NCI-H2081 treated with DMSO at 0.1 percent for 48 hours (cell line): Measurements from ENCODE around the gene FRMD4A.

Experiments used
- DNase-seq: peaks from one replicate; lab custom pipeline; 2025; lab: John Stamatoyannopoulos, UW

Gene FRMD4A

GRCh38 chr10:13743101-13743693 is 587.5 kb downstream of the FRMD4A start:
- no peak for DNase-seq

GRCh38 chr10:13741438-13741837 is 589.3 kb downstream of the FRMD4A start:
- DNase-seq = no peak

- no peak for DNase-seq
Observed at GRCh38 chr10:13740461-13740860, 590.3 kb downstream of the FRMD4A start.

- DNase-seq = no peak
Observed at GRCh38 chr10:13739183-13739582, 591.5 kb downstream of the FRMD4A start.

GRCh38 chr10:13736506-13736905 is 594.2 kb downstream of the FRMD4A start:
- no peak for DNase-seq

GRCh38 chr10:13734151-13734550 is 596.6 kb downstream of the FRMD4A start:
- DNase-seq = no peak

- no peak for DNase-seq
Observed at GRCh38 chr10:13733071-13733470, 597.7 kb downstream of the FRMD4A start.

GRCh38 chr10:13732465-13732881 is 598.3 kb downstream of the FRMD4A start:
- no peak for DNase-seq

GRCh38 chr10:13731799-13732198 is 598.9 kb downstream of the FRMD4A start:
- DNase-seq = no peak

- DNase-seq = no peak
Observed at GRCh38 chr10:13730956-13731355, 599.8 kb downstream of the FRMD4A start.

- DNase-seq = no peak
Observed at GRCh38 chr10:13730306-13730652, 600.4 kb downstream of the FRMD4A start.

GRCh38 chr10:13729586-13730305 is 601.0 kb downstream of the FRMD4A start:
- no peak for DNase-seq

GRCh38 chr10:13728898-13729535 is 601.7 kb downstream of the FRMD4A start:
- DNase-seq = no peak

GRCh38 chr10:13725594-13725993 is 605.1 kb downstream of the FRMD4A start:
- DNase-seq = no peak

- DNase-seq = no peak
Observed at GRCh38 chr10:13724484-13724883, 606.2 kb downstream of the FRMD4A start.

- DNase-seq = no peak
Observed at GRCh38 chr10:13722747-13723653, 607.7 kb downstream of the FRMD4A start.

GRCh38 chr10:13721486-13721885 is 609.2 kb downstream of the FRMD4A start:
- no peak for DNase-seq

- no peak for DNase-seq
Observed at GRCh38 chr10:13720699-13721098, 610.0 kb downstream of the FRMD4A start.

- no peak for DNase-seq
Observed at GRCh38 chr10:13719425-13719824, 611.3 kb downstream of the FRMD4A start.

GRCh38 chr10:13718820-13719219 is 611.9 kb downstream of the FRMD4A start:
- no peak for DNase-seq

GRCh38 chr10:13717936-13718772 is 612.6 kb downstream of the FRMD4A start:
- no peak for DNase-seq

- no peak for DNase-seq
Observed at GRCh38 chr10:13717571-13717935, 613.2 kb downstream of the FRMD4A start.
